Body of pancreas (tissue), 4 donors: ENCODE measurements around the gene SPATA25.

Source experiments
- CTCF ChIP-seq, 7 experiments: fragments of 450-650 bp in 4 of 7; fragments of 200-600 bp in 3 of 7; sonication (generic) in 3 of 7; IDR thresholded peaks; one replicate each; pipeline ENCODE4 v1.5.1; 2016 to 2019; ENCODE audit warnings: antibody characterized with exemption in 7 of 7
- POLR2A ChIP-seq, 3 donors: fragments of 450-650 bp; IDR thresholded peaks; one replicate each; pipeline ENCODE4 v1.6.1; 2016; ENCODE audit warnings: antibody characterized with exemption in 3 of 3, mild to moderate bottlenecking in 2 of 3

DNA sequence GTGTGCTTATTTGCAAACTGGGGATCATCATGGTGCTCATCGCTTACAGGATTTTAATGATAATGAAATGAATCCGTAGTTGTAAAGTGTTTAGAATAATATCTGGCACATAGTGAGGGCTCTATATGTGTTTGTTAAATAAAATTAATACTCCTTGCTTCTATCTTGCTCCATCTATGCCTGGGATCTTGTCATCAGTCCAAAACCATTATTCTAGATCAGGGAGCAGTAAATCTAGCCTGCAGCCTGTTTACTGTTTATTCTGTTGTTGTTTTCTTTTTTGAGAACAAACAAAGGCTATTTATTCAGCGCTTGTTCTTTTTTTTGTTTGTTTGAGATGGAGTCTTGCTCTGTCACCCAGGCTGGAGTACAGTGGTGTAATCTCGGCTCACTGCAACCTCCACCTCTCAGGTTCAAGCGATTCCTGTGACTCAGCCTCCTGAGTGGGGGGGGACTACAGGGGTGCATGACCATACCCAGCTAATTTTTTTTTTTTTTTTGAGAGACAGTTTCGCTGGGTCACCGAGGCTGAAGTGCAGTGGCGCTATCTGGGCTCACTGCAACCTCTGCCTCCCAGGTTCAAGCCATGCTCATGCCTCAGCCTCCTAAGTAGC lies 38.3 kb downstream of the SPATA25 start:
- no peak for TF ChIP-seq CTCF (IDR thresholded peaks at IDR 0.05)
- TF ChIP-seq POLR2A (IDR thresholded peaks at IDR 0.05), result no peak
